Osteocyte (in vitro differentiated cells): Measurements from ENCODE around the gene SPDYE4. TPM values are rescaled to one million over a fixed set of nuclear protein-coding genes. Genes with fewer than 3 reads are reported as not detected.

ENCODE experiments used
- DNase-seq: peaks from one replicate; pipeline ENCODE4 v3.0.0; 2021; ENCODE audit warnings: mixed read lengths; ENCODE audit not compliant: unreplicated experiment; ENCODE audit errors: extremely low spot score
- H3K27ac Mint-ChIP-seq: one replicate; pipeline ENCODE4 v1.8.0; 2021; ENCODE audit warnings: mild to moderate bottlenecking, mixed read lengths; ENCODE audit not compliant: unreplicated experiment
- H3K27me3 Mint-ChIP-seq: one replicate; pipeline ENCODE4 v1.8.0; 2021; ENCODE audit warnings: mixed read lengths; ENCODE audit not compliant: unreplicated experiment
- H3K36me3 Mint-ChIP-seq: one replicate; pipeline ENCODE4 v1.8.0; 2021; ENCODE audit warnings: mixed read lengths; ENCODE audit not compliant: unreplicated experiment
- H3K4me1 Mint-ChIP-seq: one replicate; pipeline ENCODE4 v1.8.0; 2021; ENCODE audit warnings: mixed read lengths; ENCODE audit not compliant: unreplicated experiment
- H3K4me3 Mint-ChIP-seq: one replicate; pipeline ENCODE4 v1.8.0; 2021; ENCODE audit warnings: mild to moderate bottlenecking, moderate library complexity, mixed read lengths; ENCODE audit not compliant: unreplicated experiment
- H3K9me3 Mint-ChIP-seq: one replicate; pipeline ENCODE4 v1.8.0; 2021; ENCODE audit warnings: mixed read lengths; ENCODE audit not compliant: unreplicated experiment
- CTCF ChIP-seq: fragments of 200-600 bp; sonication (generic); IDR thresholded peaks from 2 replicates; pipeline ENCODE4 v1.5.0; 2021; ENCODE audit warnings: antibody characterized with exemption, mild to moderate bottlenecking, moderate library complexity
- total RNA-seq: library from RNA; stranded (reverse); gene quantifications from 2 replicates; pipeline ENCODE4 v1.2.1, GENCODE V29; 2021

The SPDYE4 gene
- total RNA-seq, 1 donor from 2014 or later: not detected

GRCh38 chr17:8798176-8798845 is 40.0 kb upstream of the SPDYE4 start:
- TF ChIP-seq CTCF: no peak
- peaks cover 2% of the 10 kb centered on the region for H3K27me3 Mint-ChIP-seq
- no peak overlapping the region for H3K27ac Mint-ChIP-seq
- H3K4me3 Mint-ChIP-seq: no peak overlapping the region
- peaks cover 9% of the 10 kb centered on the region for H3K4me1 Mint-ChIP-seq
- H3K36me3 Mint-ChIP-seq: no peaks in the 10 kb centered on the region
- no peak for DNase-seq
- no peaks in the 10 kb centered on the region for H3K9me3 Mint-ChIP-seq

GRCh38 chr17:8797621-8798175 is 39.4 kb upstream of the SPDYE4 start:
- H3K27ac Mint-ChIP-seq: no peak overlapping the region
- H3K4me3 Mint-ChIP-seq: no peak overlapping the region
- no peak for TF ChIP-seq CTCF
- H3K4me1 Mint-ChIP-seq: peaks cover 8% of the 10 kb centered on the region
- no peaks in the 10 kb centered on the region for H3K36me3 Mint-ChIP-seq
- DNase-seq: no peak
- H3K27me3 Mint-ChIP-seq: peaks cover 2% of the 10 kb centered on the region
- no peaks in the 10 kb centered on the region for H3K9me3 Mint-ChIP-seq

GRCh38 chr17:8794636-8795035 is 36.3 kb upstream of the SPDYE4 start:
- TF ChIP-seq CTCF: no peak
- peaks cover 6% of the 10 kb centered on the region for H3K4me1 Mint-ChIP-seq
- peaks cover 6% of the 10 kb centered on the region for H3K9me3 Mint-ChIP-seq
- peaks cover 2% of the 10 kb centered on the region for H3K27me3 Mint-ChIP-seq
- no peak for DNase-seq
- no peaks in the 10 kb centered on the region for H3K36me3 Mint-ChIP-seq
- no peak overlapping the region for H3K4me3 Mint-ChIP-seq
- H3K27ac Mint-ChIP-seq: no peak overlapping the region

GRCh38 chr17:8793649-8794048 is 35.3 kb upstream of the SPDYE4 start:
- Mint-ChIP-seq H3K36me3 (no peaks in the 10 kb centered on the region), H3K4me1 (peaks cover 1% of the 10 kb centered on the region), H3K27ac (no peak overlapping the region), H3K4me3 (no peak overlapping the region), H3K9me3 (peaks cover 6% of the 10 kb centered on the region), H3K27me3 (peaks cover 2% of the 10 kb centered on the region)
- TF ChIP-seq CTCF: no peak
- DNase-seq: no peak

- no peak for TF ChIP-seq CTCF
- Mint-ChIP-seq H3K36me3 (no peaks in the 10 kb centered on the region), H3K4me3 (no peak overlapping the region), H3K9me3 (peaks cover 6% of the 10 kb centered on the region), H3K27me3 (peaks cover 2% of the 10 kb centered on the region), H3K27ac (no peak overlapping the region), H3K4me1 (no peaks in the 10 kb centered on the region)
- DNase-seq: no peak
Measured at GRCh38 chr17:8792646-8793045, 34.3 kb upstream of the SPDYE4 start.
